NCI-H1105 treated with DMSO at 0.1 percent for 48 hours (cell line): Measurements from ENCODE around the gene MOGAT1.
"Not testable (repeated sequence)": the region's sequence is repeated elsewhere in the genome, so short reads cannot be mapped to it uniquely, and the experiment has no call there.

Experiments
- DNase-seq: peaks from one replicate; lab custom pipeline; 2025; lab: John Stamatoyannopoulos, UW

Gene MOGAT1

GRCh38 chr2:222743251-222743812, 71.9 kb downstream of the MOGAT1 start:
- DNase-seq: no peak

DNA sequence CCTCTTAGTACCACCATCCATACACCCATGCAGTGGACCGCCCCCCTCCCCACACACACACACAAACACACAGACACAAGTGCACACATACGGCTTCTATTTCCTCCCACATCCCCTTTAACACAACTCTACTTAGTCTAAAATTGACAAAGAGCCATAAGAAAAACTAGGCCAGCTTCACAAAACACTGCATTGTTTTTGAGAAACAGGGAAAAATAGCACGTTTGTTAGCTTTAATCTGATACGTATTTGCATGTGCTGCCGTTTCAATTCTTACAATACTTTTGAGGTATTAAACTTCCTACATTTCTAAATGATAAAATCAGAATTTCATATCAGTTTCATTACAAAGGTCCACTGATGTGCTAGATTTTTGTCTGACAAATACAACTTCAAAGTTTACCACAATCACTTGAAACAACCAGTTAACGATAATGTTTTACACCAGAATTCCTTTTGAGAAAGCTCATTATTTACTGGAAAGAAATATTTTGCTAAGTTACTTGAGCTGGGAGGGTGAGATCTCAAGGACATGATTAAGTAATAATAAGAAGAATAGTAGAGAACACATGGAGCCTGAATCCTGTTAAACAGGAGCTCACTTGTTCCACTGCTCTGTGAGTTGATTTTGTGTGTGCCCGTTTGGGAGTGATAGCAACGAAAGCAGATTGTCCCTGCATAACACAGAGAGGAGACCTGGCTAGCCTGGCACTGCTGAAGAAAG, 74.5 kb downstream of the MOGAT1 start:
- DNase-seq: no peak

GRCh38 chr2:222747526-222748160, 76.2 kb downstream of the MOGAT1 start:
- DNase-seq: no peak

DNA sequence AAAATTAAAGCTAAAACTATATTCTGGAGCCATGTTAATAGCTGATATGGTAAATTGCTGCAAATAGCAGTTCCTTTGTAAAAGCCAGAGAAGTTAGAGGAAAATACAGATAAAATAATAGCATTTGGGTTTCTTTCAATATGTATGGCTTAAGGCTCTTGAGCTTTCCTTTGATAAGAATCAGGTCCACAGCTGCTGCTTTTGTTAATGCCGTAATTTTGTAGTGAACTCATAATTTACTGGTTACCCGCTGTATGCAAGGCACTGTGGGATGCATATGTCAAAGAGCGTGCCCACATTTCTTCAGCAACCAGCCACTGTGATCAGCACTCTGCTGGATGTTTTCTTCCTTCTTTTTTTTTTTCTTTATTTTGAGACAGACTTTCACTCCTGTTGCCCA, 79.1 kb downstream of the MOGAT1 start:
- no peak for DNase-seq

- DNase-seq: no peak
Observed at GRCh38 chr2:222751238-222751637, 79.8 kb downstream of the MOGAT1 start.

GRCh38 chr2:222751821-222752719, 80.6 kb downstream of the MOGAT1 start:
- no peak for DNase-seq

DNA sequence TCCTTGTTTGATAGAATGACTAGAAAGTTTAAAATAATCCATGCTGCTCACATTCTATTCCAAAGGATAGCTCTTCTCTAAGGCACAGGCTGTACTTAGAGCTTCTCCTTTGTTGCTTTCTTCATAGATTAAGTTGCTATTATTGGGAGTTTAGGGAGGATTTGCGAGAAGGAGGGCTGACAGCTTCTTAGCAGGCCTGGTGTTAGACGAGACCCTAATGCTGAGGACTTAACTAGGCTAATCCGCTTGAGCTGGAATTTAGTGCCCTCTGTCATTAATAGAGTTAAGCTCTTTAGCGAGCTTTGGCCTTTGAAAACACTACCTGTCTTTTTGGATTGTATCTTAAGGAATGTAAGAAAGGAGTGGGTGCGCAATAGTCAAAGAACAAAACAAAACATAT, 81.3 kb downstream of the MOGAT1 start:
- no peak for DNase-seq

DNA sequence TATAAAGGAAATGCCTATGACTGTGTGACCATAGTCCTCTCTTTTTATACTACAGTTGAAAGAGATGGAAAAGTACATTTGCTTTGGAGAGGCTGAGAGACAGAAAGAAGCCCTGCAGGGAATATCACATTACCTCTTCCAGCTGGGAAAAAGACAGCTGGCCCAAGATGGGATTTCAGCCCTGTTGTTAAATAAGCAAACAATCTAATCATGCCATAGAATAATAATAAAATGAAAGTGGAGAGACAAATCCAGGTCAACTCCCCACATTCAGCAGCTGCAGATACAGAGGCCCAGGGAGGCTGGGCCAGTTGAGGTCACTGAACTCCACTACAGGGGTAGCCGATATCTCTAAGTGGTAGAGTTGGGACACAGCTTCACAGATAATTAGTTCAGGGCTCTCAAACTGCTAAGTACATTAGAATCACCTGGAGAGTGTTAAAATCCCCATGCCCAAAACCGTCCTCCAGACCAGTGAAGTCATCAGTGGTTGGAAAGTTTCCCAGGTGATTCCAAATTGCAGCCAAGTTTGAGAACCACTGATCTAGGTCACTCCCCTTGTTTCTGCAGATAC, 81.9 kb downstream of the MOGAT1 start:
- peak; percentile 66 for DNase-seq

DNA sequence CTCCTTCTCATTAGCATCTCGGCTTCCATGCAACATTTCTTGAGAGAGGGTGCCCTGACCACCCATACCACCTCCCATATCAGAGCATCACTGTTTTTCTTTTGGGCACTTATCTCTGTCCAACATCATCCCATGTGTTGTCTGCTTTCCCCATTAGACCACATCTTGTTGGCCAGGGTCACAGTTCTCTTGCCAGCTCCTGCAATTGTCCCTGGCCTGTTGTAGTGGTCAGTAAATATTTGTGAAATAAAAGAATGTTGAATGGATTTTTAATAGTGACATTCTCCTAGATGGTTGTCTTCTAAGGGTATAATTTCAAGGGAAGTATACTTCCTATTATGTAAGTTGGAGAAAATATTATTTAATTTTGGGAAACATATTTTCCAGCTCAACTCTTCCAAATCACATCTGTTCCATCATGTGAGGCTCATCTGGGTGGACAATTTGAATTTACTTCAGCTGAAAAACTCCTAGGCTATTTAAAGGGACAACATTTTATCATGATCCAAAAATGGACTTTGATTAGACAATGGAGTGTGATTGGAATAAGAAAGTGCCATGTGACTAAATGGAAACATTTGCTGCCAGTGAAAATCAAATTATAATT, 83.0 kb downstream of the MOGAT1 start:
- DNase-seq: no peak

DNA sequence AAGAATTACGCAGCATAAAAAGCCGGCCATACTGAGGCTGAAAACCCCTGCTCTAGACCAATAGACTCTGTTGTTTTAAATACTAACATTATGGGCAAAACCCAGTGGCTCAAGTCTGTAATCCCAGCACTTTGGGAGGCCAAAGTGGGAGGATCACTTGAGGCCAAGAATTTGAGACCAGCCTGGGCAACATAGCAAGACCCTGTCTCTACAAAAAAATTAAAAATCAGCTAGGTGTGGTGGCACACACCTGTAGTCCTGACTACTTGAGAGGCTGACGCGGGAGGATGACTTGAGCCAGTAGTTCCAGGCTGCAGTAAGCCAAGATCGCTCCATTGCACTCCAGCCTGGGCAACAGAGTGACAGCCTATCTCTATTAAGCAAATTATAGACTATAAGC, 84.1 kb downstream of the MOGAT1 start:
- DNase-seq: not testable (repeated sequence)

DNA sequence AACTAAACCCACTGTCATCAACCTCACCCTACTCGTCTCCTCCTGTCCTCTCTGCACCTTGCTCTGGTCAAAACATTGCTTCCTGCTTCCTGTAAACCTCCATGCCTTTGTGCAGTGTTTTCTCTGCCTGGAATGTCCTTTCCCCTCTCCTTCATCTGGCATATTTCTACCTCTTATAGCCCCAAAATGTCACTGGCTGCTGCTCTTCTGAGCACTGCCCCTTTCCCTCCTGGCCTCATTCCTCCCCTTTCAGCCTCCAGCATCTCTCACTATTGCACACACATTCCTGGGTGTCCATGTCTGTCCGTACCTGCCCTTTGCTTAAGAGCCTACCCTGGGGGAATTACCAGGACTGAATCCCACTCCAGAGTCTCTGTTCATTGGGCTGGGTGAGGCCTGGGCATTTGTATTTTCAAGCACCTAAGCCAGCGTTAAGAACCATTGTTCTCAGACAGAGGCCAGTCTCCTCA, 84.9 kb downstream of the MOGAT1 start:
- no peak for DNase-seq

- DNase-seq: no peak
Observed at GRCh38 chr2:222756951-222757650, 85.6 kb downstream of the MOGAT1 start.
